Measurements from ENCODE around the gene FXYD7. TPM values are rescaled to one million over a fixed set of nuclear protein-coding genes. Genes with fewer than 3 reads are reported as not detected.
"Not testable (repeated sequence)": the region's sequence is repeated elsewhere in the genome, so short reads cannot be mapped to it uniquely, and the experiment has no call there.

FXYD7 gene
- total RNA-seq, 1 experiment from 2014 or later = not detected

DNA sequence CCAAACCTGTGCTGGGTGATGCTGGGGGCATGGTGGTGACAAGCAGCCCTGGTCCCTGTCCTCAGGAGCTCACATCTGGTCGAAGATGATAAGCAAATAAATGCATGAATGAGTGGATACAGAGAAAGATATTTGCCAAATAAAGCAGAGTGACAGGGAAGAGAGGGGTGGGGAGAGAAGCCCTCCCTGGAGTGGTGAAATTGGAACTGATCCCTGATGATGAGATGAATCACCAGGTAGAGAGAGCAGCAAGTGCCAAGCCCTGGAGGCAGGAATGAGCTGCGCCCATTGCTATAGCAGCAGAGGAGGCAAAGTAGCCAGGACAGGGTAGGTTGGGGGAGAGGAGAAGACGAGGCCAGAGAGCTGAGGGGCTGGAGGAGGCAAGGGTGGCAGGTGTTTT is 25.1 kb downstream of the FXYD7 start:
- DNase-seq (ENCODE audit: low read depth, low spot score) = no peak
- in situ Hi-C loops (cut with HindIII; ENCODE audit: low pct_unique_long_range_greater_than_20kb, low sequenced_read_pairs) = no loop called here

DNA sequence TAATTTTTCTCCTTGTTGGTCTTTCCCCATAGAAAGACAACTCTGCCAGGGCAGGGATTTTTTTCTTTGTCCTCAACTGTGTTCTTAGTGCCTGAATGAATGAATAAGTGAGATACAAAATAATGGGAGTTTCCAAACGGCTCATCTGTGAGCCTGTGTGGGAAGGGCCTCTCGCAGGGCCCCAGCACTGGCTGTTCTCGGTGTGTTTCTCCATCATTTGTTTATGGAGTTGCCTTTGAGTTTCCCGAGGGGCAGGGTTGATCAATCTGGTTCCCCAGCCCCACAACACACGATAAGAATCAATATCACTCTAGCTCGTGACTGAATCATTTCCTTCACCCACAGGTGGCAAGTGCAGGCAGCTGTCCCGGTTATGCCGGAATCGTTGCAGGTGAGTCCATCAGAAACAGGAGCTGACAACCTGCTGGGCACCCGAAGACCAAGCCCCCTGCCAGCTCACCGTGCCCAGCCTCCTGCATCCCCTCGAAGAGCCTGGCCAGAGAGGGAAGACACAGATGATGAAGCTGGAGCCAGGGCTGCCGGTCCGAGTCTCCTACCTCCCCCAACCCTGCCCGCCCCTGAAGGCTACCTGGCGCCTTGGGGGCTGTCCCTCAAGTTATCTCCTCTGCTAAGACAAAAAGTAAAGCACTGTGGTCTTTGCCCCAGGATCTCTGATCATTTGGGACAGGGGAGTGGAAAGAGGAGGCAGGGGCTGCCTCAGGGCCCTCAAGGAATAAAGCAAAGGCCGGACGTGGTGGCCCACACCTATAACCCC is 26.4 kb downstream of the FXYD7 start:
- in situ Hi-C loops (cut with HindIII; ENCODE audit: low pct_unique_long_range_greater_than_20kb, low sequenced_read_pairs) = no loop called here
- no peak for DNase-seq (ENCODE audit: low read depth, low spot score)

DNA sequence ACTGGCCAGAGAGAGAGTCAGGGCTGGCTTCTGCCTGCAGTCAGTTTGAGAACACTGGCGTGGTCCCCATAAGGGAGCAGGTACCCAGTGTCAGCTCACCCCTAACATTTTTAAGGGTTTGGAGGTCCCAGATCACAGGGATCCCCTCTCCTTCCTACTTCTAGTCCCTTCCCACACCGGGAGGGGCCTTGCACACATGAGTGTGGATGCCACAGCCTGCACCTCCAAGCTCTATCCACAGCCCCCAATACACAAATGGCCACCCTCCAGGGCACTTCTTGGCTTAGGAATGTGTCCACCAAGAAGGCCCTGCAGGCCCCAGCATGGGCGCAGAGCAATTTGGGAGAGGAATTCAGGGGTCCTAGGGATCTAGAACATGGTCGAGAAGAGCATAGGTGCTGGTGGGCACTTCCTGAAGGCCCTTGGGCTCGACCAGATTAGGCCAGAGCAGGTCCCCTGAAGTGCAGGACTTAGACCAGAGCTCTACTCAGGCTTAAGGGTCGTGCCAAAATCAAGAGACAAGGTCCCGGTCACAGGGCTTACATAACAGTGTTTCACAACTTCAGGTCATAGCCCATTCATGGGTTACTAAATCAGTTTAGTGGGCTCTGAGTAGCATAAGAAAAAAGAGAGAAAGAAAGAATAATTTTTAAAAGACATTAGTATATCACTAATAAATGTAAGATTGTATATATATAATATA is 27.5 kb downstream of the FXYD7 start:
- in situ Hi-C loops (cut with HindIII; ENCODE audit: low pct_unique_long_range_greater_than_20kb, low sequenced_read_pairs) = no loop called here
- no peak for DNase-seq (ENCODE audit: low read depth, low spot score)

DNA sequence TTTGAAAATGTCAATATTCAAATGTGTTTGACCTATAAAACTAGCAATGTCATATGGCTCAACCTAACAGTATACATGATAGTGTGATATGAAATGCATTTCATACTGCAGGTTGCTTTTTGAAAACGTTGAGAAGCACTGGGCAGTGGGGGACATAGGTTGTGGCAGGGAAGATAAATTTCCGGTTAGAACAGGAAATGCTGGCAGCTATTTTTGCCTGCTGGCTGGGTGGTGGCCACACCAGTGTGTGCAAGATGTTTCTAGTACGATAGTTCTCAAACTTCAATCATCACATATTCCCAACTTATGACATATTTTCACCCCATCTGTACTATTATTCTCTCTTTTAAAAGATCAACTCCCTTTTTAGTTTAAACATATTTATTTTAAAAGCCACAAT is 28.7 kb downstream of the FXYD7 start:
- no peak for DNase-seq (ENCODE audit: low read depth, low spot score)
- in situ Hi-C loops (cut with HindIII; ENCODE audit: low pct_unique_long_range_greater_than_20kb, low sequenced_read_pairs) = no loop called here

DNA sequence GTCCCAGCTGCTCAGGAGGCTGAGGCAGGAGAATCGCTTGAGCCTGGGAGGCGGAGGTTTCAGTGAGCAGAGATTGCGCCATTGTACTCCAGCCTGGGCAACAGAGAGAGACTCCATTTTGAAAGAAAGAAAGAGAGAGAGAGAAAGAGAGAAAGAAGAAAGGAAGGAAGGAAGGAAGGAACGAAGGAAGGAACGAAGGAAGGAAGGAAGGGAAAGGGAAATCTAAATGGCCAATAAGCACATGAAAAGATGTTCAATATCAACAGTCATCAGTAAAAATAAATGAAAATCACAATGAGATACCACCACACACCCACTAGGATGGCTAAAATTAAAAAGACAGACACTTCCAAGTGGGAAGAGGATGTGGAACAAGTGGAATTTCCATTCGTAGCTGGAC is 31.2 kb downstream of the FXYD7 start:
- in situ Hi-C loops (cut with HindIII; ENCODE audit: low pct_unique_long_range_greater_than_20kb, low sequenced_read_pairs) = no loop called here
- DNase-seq (ENCODE audit: low read depth, low spot score) = no peak

DNA sequence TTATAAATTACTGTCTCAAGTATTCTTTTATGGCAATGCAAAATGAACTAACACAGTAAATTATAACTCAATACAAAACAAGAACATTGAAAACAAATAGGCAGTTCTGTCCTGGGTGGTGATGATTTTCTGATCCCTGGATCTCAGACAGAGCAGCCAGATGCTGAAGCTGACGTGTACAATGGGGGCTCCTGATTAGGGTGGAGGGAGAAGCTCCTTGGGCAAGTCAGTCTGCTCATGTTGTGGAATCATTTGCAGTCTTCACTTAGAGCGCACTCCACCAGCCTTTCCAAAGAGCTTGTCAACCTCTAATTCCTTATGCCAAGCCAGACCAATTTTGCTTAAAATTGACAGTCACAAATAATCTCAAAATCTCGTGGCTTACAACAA is 33.1 kb downstream of the FXYD7 start:
- in situ Hi-C loops (cut with HindIII; ENCODE audit: low pct_unique_long_range_greater_than_20kb, low sequenced_read_pairs) = no loop called here
- no peak for DNase-seq (ENCODE audit: low read depth, low spot score)

DNA sequence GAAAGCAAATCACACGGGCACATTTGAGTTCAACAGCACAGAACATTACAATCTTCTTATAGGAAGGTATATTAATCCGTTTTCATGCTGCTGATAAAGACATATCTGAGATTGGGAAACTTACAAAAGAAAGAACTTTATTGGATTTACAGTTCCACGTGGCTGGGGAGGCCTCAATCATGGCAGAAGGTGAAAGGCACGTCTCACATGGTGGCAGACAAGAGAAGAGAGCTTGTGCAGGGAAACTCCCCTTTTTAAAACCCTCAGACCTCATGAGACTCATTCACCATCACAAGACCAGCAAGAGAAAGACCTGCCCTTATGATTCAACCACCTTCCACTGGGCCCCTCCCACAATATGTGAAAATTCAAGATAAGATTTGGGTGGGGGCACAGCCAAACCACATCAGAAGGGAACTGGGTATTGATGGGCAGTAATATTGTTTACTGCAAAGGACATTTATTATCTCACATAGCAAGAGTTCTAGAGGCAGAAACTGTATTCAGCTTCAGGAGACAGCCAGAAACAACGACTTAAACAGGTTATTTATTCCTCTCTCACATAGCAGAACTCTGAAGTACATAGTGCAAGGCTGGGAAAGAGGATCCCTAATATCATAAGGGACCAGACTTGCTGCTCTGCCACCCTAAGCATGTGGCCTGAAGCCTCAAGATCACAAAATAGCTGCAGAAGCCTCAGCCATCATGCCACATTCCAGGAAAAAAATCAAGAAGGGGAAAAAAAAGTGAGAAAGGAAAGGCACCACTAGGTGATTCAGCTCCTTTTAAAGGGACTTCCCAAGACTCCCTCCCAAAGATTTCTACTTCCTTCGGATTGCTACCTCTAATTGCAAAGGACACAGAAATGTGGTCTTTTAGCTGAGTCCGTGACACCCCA is 34.6 kb downstream of the FXYD7 start:
- in situ Hi-C loops (cut with HindIII; ENCODE audit: low pct_unique_long_range_greater_than_20kb, low sequenced_read_pairs) = no loop called here
- no peak for DNase-seq (ENCODE audit: low read depth, low spot score)

DNA sequence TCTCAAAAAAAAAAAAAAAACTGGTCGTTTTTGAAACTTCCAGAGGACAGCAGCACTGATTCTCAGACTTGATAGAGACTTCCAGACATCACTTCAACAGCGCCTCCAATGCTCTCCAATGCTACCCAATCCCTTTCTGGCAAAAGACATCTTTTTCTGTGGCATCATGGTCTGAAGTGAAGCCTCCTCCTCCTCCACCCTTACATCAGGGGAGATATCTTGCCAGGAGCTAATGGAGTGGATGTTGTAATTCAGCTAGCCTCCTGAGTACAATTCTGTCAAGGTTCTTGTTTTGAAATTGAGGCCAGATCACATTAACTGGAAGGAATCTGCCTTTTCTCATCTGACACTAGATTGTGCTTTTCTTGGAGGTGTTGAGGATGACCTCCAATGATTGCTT is 35.6 kb downstream of the FXYD7 start:
- in situ Hi-C loops (cut with HindIII; ENCODE audit: low pct_unique_long_range_greater_than_20kb, low sequenced_read_pairs) = no loop called here
- DNase-seq (ENCODE audit: low read depth, low spot score) = no peak

DNA sequence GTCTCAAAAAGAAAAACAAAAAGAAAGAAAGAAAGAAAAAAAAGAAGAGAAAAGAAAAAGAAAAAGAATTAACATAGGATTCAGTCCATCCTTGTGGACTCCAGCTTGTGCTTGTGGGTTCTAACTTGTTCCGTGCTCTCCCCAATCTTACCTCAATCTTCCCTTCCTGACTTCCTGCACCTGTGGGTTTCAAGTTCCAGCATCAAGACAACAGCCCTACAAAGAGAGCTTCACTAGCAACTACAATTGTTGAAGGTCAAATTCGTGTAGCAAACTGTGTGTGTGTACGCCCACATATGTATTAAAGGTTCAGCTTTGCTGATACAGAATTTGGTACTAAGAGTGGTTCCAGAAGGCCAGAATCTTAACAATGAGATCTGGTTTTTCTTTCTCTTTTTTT is 36.8 kb downstream of the FXYD7 start:
- no peak for DNase-seq (ENCODE audit: low read depth, low spot score)
- in situ Hi-C loops (cut with HindIII; ENCODE audit: low pct_unique_long_range_greater_than_20kb, low sequenced_read_pairs) = no loop called here

DNA sequence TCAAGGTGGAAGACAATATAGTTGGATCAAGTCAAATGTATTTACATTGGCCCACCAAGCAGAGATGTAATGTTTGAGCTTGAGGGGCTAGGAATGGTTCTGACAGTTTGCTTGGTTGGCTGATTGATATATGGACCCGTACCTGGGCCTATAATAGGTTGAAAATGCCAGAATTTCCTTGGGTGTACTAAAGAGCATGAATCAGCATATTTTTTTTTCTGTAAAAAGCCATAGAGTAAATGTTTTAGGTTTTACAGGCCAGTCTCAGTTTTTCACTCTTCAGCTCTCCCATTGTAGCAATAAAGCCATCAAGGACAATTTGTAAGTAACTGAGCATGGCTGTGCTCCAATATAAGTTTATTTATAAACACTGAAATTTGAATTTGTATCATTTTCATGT is 38.3 kb downstream of the FXYD7 start:
- DNase-seq (ENCODE audit: low read depth, low spot score) = no peak
- in situ Hi-C loops (cut with HindIII; ENCODE audit: low pct_unique_long_range_greater_than_20kb, low sequenced_read_pairs) = no loop called here

DNA sequence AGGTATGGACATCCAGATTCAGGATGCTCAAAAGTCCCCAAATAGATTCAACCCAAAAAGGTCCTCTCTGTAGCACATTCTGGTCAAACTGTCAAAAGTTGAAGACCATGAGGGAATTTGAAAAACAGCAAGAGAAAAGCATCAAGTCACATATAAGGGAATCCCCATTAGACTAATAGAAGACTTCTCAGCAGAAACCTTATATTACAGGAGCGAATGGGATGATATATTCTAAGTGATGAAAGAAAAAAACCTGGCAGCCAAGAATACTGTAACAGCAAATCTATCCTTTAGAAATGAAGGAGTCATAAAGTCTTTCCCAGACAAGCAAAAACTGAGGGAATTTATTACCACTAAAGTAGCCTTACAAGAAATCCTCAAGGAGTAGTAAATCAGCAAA is 41.2 kb downstream of the FXYD7 start:
- DNase-seq (ENCODE audit: low read depth, low spot score) = no peak
- in situ Hi-C loops (cut with HindIII; ENCODE audit: low pct_unique_long_range_greater_than_20kb, low sequenced_read_pairs) = no loop called here

DNA sequence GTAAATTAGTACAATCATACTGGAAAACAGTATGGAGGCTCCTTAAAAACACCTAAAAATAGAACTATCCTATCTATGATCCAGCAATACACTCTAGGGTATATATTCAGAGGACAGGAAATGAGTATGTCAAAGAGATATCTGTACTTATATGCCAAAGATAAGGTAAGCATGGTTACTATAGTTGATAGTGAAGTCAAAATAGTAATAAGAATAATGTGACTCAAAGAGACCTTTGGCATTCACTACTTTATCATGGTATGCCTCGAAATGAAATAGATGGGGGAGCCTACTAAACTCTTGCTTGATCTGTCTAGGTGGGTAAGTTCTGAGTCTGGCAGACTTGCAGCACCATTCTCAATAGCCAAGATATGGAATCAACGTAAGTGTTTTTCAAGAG is 41.8 kb downstream of the FXYD7 start:
- in situ Hi-C loops (cut with HindIII; ENCODE audit: low pct_unique_long_range_greater_than_20kb, low sequenced_read_pairs) = no loop called here
- no peak for DNase-seq (ENCODE audit: low read depth, low spot score)

DNA sequence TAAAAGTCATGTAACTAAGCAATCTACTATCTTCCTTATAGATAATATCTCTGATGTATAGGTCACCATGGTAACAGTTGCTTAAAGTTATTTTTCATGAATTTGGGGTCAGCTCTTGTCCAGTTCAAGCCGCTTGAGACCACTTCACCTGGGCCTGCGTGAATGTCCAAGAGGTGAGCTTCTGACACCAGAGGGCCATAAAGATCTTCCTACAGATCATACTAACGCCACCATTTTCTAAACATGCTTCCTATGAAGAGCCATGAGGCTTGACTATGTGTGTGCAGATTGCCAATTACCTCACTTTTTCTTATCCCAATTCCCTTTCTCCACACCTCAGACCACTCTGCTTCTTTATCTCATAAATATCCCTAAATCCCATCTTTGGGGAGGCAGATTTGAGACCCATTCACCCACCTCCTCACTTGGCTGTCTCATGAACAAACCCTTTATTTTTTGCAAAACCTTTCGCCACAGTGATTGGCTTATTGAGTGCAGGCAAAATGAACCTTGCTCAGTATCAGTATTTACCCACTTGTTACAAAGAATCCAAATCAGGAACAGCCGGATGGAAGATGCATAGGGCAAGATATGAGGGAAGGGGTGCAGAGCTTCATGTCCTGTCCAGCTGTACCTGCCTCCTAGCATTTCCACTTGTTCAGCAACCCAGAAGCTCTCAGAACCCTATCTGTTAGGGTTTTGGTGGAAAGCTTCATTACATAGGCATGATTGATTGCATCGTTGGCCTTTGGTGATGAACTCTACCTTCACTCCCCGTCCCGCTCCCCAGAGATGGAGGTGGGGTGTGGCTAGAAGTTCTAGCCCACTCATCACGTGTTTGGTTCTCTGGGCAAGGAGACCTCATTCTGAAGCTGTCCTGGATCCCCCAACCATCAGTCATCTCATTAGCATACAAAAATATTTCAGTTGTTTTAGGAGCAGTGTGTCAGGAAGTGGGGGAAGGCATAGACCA is 51.2 kb downstream of the FXYD7 start:
- in situ Hi-C loops (cut with HindIII; ENCODE audit: low pct_unique_long_range_greater_than_20kb, low sequenced_read_pairs) = no loop called here
- DNase-seq (ENCODE audit: low read depth, low spot score) = no peak

DNA sequence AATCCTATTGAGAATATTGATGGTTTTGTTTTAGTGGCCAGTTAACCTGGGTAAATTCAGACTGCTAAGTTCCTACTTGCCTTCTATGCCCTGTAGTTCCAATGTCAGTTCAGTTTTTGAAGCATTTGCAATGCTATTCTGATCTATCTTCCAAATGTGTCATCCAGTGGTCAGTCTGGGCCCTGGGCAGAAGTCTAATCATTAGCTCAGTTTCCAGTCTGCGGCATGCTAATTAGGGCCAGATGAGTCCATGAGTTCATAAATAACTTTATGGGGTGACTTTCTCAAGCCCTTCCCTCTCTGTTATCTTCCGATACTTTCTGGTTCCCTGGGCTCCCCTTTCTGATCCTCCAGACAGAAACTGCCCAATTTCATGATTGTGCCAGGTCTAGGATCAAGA is 52.8 kb downstream of the FXYD7 start:
- in situ Hi-C loops (cut with HindIII; ENCODE audit: low pct_unique_long_range_greater_than_20kb, low sequenced_read_pairs) = no loop called here
- DNase-seq (ENCODE audit: low read depth, low spot score) = no peak

DNA sequence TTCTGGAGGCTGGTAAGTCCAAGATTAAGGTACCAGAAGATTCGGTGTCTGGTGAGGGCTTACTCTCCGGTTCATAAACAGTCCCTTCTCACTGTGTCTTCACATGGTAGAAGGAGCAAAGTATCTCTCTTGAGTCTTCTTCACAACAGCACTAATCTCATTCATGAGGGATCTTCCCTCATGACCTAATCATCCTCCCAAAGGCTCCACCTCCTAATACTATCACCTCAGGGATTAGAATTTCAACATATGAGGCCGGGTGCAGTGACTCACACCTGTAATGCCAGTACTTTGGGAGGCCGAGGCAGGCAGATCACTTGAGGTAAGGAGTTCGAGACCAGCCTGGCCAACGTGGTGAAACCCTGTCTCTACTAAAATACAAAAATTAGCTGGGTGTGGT is 53.8 kb downstream of the FXYD7 start:
- DNase-seq (ENCODE audit: low read depth, low spot score); in situ Hi-C loops (cut with HindIII; ENCODE audit: low pct_unique_long_range_greater_than_20kb, low sequenced_read_pairs): not testable (repeated sequence)

DNA sequence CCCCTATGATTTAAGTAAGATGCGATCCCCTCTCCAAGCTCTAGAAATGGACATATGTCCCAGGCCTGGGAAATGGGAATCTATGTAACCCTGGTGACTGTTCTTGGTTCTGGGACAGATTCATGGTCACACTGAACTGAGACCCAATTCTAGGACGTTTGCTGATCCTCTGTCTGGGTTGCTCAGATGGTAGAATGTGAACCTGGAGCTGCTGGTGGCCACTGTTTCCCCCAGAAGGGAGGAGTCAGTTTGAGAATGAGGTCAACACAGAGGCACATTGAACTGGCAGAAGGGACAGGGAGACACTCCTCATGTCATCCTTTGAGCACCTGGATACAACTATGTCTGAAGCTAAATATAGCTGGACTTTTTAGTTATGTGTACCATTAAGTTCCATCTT is 56.4 kb downstream of the FXYD7 start:
- no peak for DNase-seq (ENCODE audit: low read depth, low spot score)
- in situ Hi-C loops (cut with HindIII; ENCODE audit: low pct_unique_long_range_greater_than_20kb, low sequenced_read_pairs) = no loop called here

Data from SK-MEL-5 (cell line).